ENCODE measurements around the gene MFNG. TPM values are rescaled to one million over a fixed set of nuclear protein-coding genes. Genes with fewer than 3 reads are reported as not detected.

The MFNG gene
- total RNA-seq, 1 experiment from 2014 or later: 0.56 TPM

- no peak overlapping the region for H3K4me3 Mint-ChIP-seq (ENCODE audit: unreplicated experiment)
- peaks cover 1% of the 10 kb centered on the region for H3K36me3 Mint-ChIP-seq (ENCODE audit: insufficient read depth, unreplicated experiment)
- peaks cover 11% of the 10 kb centered on the region for H3K4me1 Mint-ChIP-seq (ENCODE audit: insufficient read depth, unreplicated experiment)
- ChIA-PET POLR2A (no interaction called here), CTCF (interaction anchor here (0.6 to 1.3 kb wide), 3 partner anchors 41 to 205 kb away, joined by 3 to 4 read pairs (median 4); no protein-coding TSS in a partner anchor)
- H3K27ac Mint-ChIP-seq (ENCODE audit: low read depth, unreplicated experiment): no peak overlapping the region
- H3K9me3 Mint-ChIP-seq (ENCODE audit: unreplicated experiment): no peaks in the 10 kb centered on the region
- intact Hi-C loops (cut with micrococcal nuclease): no loop called here
- no TSS peak for BruUV-seq (replicated peaks)
- TF ChIP-seq CTCF (IDR thresholded peaks at IDR 0.05; ENCODE audit: unreplicated experiment): no peak
- no peak for DNase-seq (ENCODE audit: unreplicated experiment)
- H3K27me3 Mint-ChIP-seq (ENCODE audit: insufficient read depth, unreplicated experiment): no peaks in the 10 kb centered on the region
Measured at GRCh38 chr22:37520776-37521191, 34.6 kb upstream of the MFNG start.

DNA sequence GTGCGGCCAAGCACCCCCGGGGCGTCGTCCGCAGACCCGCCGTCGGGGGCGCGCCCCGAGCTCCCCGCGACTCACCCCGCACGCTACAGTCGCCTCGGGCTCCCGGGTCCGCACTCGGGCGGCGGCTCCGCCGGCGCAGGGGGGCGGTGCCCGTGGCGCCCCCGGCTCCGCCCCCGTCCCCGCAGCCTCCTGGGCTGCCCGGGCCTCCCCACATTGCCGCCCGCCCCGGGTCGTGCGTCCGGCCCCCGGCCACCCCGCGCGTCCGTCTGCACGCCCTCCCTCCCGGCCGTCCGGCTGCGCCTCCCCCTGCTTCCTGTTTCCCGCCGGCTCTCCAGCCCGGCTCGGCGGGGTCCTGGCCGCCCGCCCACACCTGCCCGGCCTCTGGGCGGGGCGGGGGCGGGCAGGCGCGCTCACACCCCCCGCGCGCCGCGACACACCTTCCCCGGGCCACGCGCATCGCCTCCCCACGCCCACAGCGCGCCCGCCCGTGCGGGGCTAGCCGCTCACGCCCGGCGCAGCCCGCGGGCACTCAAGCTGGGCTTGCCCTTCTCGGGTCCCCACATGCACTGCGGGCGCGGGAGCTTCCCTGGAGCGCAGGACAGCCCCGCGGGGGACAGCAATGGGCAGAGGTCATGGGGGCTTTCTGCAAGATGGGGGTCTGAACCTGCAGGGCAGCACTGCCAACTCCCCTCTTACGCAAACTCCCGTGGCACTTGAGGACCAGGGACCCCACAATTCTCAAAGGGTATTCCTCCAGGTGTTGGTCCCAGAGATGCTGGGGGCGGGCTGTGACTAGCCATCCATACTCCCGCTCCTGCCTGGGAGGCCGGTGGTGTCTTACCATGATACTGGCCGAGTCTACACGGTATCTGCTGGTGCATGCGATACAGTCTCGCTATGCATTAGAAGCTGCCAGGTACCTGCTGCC, 33.3 kb upstream of the MFNG start, which contains the start of gene CARD10:
Gene CARD10 (minus strand): TSS at position 148 of the 928 bp plus-strand sequence. CDS start 215 bp downstream, outside the sequence.
- no peaks in the 10 kb centered on the region for H3K9me3 Mint-ChIP-seq (ENCODE audit: unreplicated experiment)
- intact Hi-C loops (cut with micrococcal nuclease): no loop called here
- POLR2A ChIA-PET: interaction anchor here (1.0 to 1.6 kb wide), 4 partner anchors 12 to 89 kb away, joined by 4 to 5 read pairs (median 4); partner anchors contain the start of gene GGA1
- H3K4me1 Mint-ChIP-seq (ENCODE audit: insufficient read depth, unreplicated experiment): peaks cover 7% of the 10 kb centered on the region
- peaks cover 14% of the 10 kb centered on the region for H3K36me3 Mint-ChIP-seq (ENCODE audit: insufficient read depth, unreplicated experiment)
- peak; percentile 42 for DNase-seq (ENCODE audit: unreplicated experiment)
- H3K27ac Mint-ChIP-seq (ENCODE audit: low read depth, unreplicated experiment): peak within 1 kb of the TSS; percentile 60
- H3K27me3 Mint-ChIP-seq (ENCODE audit: insufficient read depth, unreplicated experiment): no peaks in the 10 kb centered on the region
- CTCF ChIA-PET: interaction anchor here (0.6 to 0.8 kb wide), 2 partner anchors 20 to 88 kb away, joined by 3 to 4 read pairs; no protein-coding TSS in a partner anchor
- BruUV-seq (replicated peaks): no TSS peak
- TF ChIP-seq CTCF (IDR thresholded peaks at IDR 0.05; ENCODE audit: unreplicated experiment): no peak
- peak within 1 kb of the TSS; percentile 77 for H3K4me3 Mint-ChIP-seq (ENCODE audit: unreplicated experiment)

DNA sequence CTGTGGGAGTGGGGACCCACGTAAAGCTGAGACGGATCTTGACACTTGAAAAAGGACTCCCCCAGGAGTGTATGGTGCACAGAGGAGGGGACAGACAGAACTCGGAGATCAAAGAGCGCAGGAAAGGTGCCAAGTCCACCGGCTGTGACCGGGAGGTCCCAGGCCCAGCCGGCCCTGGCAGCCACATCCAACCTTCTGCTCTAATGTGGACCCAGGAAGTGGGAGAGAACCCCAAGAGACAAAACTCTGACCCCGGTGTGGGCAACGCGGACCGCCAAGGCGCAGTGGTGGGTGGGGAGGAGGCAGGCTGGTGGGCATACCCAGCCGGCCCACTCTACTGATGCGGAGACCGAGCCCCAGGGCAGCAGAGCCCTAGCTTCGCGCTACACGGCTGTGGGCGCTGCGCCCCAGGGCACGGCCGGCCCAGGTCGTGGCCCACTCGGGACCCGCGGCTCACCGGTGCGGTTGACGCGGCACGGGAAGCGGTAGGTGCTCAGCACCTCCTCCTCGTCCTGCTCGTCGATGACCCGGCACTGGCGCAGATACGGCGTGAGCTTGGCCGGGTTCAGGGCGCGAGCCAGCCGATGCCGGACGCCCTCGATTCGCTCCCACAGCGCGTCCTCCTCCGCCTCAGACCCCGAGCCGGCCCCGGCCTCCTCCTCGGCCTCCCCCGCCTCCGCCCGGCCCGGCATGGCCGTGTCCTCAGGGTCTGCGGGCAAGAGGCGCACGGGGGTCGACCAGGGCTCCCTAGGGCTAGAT, 32.5 kb upstream of the MFNG start:
- peak overlapping the region; percentile 77 for H3K4me3 Mint-ChIP-seq (ENCODE audit: unreplicated experiment)
- peak overlapping the region; percentile 60 for H3K27ac Mint-ChIP-seq (ENCODE audit: low read depth, unreplicated experiment)
- CTCF ChIA-PET: interaction anchor here (0.6 to 0.8 kb wide), 3 partner anchors 21 to 801 kb away, joined by 3 to 4 read pairs (median 3); no protein-coding TSS in a partner anchor
- BruUV-seq (replicated peaks): no TSS peak
- no peak for TF ChIP-seq CTCF (IDR thresholded peaks at IDR 0.05; ENCODE audit: unreplicated experiment)
- peaks cover 7% of the 10 kb centered on the region for H3K4me1 Mint-ChIP-seq (ENCODE audit: insufficient read depth, unreplicated experiment)
- H3K36me3 Mint-ChIP-seq (ENCODE audit: insufficient read depth, unreplicated experiment): peaks cover 18% of the 10 kb centered on the region
- peak; percentile 21 for DNase-seq (ENCODE audit: unreplicated experiment)
- no peaks in the 10 kb centered on the region for H3K27me3 Mint-ChIP-seq (ENCODE audit: insufficient read depth, unreplicated experiment)
- POLR2A ChIA-PET: interaction anchor here (0.5 to 1.6 kb wide), 5 partner anchors 11 to 502 kb away, joined by 3 to 5 read pairs (median 4); partner anchors contain the start of gene GGA1
- intact Hi-C loops (cut with micrococcal nuclease): no loop called here
- H3K9me3 Mint-ChIP-seq (ENCODE audit: unreplicated experiment): no peaks in the 10 kb centered on the region

All from MCF 10A (cell line).